CD4-positive, alpha-beta T cell treated with Interleukin-10 for 1 hour (primary cell): ENCODE data around the gene TMEM205.
A peak's percentile ranks its signal among the peaks of the same experiment; 100 is the strongest.
"Not testable (repeated sequence)": the region's sequence is repeated elsewhere in the genome, so short reads cannot be mapped to it uniquely, and the experiment has no call there.

Experiments used
- DNase-seq: peaks from one replicate; pipeline ENCODE4 v3.0.0-alpha.2; 2020

TMEM205 gene

DNA sequence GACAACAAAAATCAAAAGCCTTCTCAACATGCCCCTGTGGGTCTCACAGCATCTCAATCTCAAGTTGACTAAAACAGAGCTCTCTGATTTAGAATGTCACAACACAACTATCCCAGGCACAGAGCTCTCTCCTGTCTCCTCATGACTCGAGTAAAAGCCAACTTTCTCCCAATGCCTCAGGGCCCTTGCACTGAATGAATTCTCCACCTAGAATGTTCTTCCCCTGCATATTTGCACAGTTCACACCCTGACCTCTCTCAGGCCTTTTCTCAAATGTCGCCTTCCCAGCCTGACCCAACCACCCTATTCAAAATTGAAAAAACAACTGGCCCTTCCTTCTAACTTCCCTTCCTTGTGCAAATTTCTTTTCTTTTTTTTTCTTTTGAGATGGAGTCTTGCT lies 24.7 kb upstream of the TMEM205 start:
- DNase-seq: no peak

DNA sequence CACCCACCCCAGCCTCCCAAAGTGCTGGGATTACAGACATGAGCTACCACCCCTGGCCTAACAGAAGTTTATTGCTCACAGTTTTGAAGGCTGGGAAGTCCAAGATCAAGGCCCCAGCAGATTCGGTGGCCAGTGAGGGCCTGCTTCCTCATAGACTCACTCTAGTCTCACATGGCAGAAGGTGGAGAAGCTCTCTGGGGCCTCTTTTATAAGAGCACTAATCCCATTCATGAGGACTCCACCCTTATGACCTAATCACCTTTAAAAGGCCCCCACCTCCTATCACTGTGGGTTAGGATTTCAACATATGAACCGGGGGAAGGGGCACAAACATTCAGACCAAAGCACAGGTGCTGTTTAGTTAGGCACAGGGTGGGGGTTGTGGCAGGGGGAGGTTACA lies 21.5 kb upstream of the TMEM205 start:
- no peak for DNase-seq

DNA sequence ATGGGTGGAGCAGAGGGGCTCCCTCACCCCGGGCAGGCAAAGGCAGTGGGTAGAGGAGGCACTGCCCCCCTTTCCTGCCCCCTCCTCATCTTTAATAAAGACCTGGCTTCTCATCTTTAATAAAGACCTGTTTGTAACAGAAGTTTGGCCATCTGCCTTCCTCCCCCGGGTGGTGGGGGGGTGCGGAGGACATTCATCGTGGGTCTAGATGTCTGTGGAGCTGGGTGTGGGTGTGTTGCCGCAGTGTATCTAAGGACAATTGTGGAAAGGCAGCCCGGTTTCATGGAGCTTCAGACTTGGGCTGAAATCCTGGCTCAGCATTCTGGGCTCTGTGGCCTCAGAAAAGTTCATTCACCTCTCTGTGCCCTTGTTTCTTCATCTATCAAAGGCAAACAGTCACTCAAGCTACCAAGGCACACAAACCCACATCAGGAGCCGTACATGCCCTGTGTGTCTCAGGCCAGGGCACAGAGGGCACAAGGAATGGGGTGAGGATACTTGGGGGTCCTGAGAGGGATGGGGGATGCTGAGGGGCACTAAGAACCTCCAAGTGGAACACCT lies 19.6 kb upstream of the TMEM205 start:
- no peak for DNase-seq

DNA sequence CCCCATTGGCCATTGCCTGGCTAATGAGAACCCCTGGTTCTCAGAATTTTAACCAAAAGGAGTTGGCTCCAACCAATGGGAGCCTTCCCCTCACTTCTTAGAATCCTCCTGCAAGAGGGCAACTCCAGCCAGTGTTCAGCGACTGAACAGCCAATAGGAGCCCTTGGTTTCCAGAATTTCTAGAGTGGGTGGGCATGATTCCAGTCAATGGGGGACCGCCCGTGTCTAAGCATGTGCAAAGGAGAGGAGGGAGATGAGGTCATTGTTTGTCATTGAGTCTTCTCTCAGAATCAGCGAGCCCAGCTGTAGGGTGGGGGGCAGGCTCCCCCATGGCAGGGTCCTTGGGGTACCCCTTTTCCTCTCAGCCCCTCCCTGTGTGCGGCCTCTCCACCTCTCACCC lies 18.9 kb upstream of the TMEM205 start:
- DNase-seq: no peak

DNA sequence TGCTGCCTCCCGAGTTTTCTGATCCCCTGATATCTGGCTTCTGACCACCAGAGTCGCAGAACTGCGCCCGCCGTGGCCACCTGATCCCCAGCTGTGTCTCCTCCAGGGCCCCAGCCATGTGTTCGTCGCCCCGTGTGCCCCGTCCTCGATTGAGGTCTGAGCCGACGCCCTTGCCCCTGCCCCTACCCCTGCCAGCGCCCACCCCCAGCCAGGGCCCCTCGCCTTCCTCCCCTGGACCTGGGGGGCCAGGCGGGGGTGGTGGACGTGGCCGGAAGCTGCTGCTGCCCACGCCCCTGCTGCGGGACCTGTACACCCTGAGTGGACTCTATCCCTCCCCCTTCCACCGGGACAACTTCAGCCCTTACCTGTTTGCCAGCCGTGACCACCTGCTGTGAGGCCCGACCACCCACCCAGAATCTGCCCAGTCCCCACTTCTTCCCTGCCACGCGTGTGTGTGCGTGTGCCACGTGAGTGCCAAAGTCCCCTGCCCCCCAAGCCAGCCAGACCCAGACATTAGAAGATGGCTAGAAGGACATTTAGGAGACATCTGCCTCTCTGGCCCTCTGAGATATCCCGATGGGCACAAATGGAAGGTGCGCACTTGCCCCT lies 18.3 kb upstream of the TMEM205 start:
- DNase-seq: no peak

DNA sequence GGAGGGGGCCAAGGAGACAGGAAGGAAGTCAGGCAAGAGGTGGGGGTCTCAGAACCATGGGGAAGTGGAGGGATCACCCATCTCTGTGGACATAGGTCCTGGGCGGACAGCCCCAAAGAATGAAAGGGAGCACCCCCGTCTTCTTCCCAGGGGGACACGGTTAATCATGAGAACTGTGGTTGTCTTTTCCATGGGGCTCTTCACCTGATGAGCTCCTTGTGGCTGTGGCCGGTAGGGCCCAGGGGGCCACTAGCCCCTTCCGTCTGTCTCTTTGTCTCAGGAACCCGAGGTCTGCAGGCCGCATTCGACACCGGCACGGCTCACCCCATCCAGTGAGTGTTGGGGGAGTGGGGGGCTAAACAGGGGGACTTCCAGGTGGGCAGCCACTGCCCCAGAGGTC lies 17.8 kb upstream of the TMEM205 start:
- no peak for DNase-seq

DNA sequence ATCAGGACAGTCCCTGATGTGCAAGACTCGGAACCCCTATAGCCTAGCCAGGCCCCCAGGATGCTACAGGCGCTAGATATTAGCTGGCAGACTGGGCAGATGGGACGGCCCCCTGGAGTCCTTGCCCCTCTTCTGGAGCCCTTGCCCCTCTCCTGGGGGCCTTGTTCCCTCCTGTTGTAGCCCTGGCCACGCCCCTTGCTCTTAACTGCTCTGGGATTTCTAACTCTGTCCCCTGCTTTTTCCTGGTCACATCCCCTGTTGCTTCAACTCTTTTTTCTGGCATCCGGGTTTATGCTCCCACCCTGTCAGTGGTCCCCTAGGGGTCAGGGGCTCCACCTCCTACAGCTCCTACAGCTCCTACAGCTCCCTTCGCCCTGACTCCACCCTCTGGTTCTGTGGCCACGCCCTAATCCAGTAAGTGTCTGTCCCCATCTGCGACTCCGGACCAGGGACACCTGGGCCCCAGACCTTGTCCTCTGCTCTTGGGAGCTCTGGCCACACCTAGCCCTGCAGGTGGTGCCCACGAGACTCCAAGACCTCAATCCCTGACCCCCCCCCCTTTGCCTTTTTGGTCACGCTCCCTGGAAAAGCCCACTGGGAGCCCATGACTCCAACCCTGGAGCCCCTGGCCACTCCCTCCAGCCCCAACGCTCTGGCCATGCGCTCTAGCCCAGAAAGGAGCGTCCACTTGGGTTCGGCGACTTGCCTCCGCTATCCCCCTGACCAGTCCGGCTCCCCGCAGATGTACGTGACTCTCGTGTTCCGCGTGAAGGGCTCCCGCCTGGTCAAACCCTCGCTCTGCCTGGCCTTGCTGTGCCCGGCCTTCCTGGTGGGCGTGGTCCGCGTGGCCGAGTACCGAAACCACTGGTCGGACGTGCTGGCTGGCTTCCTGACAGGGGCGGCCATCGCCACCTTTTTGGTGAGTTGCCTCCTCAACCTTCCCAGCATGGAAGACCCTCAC lies 16.0 kb upstream of the TMEM205 start:
- DNase-seq: no peak

DNA sequence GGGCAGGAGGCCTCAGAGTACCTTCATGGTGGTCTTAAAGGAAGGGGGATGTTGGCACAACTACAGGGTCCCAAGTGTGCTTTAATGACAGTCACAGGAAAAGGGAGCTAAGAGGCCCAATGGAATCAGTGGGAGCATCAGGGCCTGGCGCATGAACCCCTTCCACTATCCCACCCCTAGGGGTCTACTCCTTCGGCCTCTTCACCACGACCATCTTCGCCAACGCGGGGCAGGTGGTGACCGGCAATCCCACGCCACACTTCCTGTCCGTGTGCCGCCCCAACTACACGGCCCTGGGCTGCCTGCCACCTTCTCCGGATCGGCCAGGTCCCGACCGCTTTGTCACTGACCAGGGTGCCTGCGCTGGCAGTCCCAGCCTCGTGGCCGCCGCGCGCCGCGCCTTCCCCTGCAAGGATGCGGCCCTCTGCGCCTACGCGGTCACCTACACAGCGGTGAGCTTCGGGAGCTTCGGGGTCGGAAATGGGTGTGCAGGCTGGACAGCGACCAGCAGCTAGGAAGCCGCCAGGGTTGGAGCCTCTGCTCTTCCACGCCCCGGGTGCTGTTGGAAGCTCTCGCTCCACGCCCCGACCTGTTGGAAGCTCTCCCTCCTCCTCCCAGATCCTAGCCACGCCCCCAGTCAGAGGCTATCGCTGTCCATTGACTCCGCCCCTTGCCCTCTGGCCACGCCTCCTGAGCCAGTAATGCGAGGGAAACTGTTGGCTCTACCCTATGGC lies 15.1 kb upstream of the TMEM205 start:
- no peak for DNase-seq

DNA sequence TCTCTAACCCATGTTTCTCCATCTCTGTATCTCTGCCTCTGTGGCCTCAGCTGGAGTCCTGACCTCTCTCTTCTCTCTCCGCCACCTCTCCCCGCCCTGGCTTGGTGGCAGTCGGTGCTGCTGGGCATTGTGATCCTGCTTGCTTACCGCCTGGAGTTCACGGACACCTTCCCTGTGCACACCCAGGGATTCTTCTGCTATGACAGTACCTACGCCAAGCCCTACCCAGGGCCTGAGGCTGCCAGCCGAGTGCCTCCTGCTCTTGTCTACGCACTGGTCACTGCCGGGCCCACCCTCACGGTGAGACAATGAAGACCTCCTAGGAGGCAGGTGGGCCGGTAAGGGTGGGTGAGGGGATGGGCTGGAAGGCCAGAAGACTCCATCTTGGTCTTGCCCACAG lies 13.4 kb upstream of the TMEM205 start:
- no peak for DNase-seq

DNA sequence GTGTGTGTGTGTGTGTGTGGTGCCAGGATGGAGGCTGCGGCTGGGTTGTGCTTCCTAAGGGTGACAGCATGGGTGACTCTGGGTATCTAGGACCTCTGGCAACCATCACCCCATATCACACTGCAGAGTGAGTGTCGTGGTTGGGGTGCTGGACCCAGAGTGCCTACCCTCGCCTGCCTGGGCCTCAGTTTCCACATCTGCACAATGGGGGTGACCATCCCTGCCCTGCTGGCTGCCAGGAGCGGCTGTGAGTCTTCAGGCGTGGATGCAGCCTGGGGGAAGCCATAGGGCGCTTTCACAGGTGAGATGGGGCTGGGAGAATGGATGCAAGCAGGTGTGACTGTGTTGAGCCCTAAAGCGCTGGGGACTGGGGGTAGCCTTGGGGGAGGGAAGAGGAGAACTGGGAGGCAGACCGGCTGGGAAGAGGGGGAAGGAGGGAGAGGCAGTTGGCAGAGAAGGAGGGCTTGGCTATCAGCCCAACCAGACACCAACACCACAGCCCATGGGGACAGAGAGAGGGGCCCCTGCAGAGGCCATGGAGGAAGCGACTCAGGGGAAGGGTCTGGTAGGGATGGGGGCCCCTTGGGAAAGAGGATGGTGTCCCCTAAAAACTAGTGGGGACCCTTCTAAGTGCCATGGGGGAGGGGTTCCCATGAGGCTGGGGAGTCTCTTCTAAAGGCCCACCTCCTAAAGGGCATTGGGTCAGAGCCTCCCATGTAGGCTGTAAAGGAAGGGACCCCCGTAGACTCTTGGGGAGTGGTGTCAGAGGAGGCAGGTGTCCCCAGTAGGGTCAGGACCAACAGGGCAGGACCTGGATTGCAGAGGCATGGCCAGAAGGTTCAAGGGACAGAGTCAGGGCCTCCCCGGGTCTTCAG lies 10.8 kb upstream of the TMEM205 start:
- DNase-seq: no peak

DNA sequence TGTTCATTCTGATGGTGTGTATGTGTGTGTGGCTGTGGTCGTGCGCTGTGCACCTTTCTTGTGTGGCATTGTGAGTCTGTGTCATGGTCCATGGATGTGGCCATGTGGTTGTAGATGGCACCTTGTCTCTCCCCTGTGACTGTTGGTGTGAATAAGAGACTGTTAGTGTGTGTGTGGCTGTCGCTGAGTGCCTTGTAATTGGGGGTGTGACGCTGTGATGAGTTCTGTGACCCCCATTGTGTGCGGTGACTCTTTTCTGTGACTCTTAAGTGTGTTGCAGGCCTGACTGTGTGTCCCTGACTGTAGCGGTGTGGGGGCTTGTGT lies 10.0 kb upstream of the TMEM205 start:
- no peak for DNase-seq

DNA sequence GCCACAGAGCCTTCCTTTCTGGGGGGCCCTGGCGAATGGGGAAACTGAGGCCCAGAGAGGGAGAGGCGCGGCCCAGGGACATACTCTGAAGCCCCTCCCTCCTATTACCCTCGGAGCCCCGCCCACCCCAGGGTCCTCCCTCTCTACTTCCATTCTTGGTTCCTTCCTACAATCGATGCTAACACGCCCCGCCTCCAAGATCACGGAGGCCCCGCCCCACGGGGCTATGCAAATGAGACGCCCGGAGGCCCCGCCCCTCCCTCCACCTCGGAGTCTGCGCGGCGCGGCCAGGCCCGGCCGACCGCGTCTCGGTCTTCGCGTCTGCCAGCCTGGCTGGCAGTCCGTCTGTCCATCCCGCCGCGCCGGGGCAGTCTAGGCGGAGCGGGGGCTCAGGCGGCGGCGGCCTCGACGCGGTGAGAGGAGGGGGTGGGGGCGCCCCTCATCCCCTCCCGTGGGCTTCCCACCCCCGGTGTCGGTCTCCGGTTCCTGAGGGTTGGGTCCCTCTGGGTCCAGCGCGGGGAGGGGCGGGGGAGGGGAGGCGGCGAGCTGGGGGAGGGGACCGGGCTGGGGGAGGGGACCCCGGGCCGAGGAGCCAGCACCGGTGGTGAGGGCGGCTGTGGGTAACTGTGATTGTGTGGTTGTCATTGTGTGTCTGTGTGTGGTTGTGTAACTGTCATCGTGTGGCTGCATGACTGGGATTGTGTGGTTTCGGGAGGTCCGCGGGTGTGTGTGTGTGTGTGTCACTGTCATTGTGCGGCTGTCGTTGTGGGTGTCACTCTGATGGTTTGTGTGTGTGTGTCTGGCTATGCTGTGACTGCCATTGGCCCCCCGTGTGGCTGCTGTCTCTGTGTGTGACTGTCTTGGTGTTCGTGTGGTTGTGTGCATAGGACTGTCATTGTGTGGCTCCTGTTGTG lies 9.3 kb upstream of the TMEM205 start, which contains the start of gene PLPPR2:
Gene PLPPR2 (plus strand): TSS at position 273 of the 914 bp plus-strand sequence. CDS start 2,242 bp downstream, outside the sequence.
- DNase-seq: peak; percentile 90

DNA sequence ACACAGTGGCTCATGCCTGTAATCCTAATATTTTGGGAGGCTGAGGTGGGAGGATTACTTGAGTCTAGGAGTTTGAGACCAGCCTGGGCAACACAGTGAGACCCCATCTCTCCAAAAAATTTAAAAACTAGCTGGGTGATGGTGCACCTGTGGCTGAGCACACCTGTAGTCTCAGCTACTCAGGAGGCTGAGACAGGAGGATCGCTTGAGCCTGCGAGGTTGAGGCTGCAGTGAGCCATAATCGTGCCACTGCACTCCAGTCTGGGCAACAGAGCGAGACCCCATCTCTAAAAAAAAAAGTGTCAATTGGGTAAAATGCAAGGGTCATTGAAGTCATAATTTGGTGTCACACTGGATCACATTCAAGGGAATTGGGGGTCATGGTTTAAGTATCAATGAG lies 8.0 kb upstream of the TMEM205 start:
- DNase-seq: not testable (repeated sequence)

DNA sequence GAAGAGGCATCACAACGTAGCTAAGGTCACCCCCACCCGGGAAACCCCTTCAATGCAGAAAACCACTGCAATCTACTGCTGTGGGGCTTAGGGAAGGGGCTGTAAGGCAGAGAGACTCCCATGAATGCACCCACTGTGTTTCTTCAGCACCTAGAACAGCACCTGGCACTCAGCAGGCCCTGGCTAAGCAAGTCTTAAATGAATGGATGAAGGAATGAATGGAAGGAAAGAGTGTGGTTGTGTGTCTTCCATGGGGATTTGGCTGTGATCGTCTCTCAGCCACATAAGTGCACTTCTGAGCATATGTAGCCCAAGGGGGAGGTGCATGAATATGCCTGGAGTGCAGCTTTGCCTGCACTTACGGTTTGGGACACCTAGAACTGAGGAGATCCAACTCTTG lies 3.1 kb upstream of the TMEM205 start:
- no peak for DNase-seq

DNA sequence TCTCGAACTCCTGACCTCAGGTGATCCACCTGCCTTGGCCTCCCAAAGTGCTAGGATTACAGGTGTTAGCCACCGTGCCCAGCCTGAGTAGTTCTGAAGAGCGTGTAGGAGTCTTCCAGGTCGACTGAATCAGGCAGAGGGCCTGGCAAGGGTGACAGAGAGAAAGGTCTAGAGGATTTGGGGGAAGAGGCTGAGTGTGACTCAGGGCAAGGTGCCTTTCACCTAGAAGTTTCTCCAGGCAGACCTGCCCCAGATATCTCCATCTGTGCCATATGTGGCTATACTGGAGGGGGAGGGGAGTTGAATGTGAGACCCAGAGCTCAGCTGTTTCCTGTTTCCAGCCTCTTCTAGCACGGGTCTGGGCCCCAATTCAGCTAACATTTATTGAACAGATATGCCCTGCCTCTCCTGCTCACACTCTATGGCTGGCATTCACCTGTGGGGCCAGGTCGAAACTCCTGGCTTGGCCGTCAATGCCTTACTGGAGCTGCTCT lies 1.5 kb upstream of the TMEM205 start:
- DNase-seq: no peak

DNA sequence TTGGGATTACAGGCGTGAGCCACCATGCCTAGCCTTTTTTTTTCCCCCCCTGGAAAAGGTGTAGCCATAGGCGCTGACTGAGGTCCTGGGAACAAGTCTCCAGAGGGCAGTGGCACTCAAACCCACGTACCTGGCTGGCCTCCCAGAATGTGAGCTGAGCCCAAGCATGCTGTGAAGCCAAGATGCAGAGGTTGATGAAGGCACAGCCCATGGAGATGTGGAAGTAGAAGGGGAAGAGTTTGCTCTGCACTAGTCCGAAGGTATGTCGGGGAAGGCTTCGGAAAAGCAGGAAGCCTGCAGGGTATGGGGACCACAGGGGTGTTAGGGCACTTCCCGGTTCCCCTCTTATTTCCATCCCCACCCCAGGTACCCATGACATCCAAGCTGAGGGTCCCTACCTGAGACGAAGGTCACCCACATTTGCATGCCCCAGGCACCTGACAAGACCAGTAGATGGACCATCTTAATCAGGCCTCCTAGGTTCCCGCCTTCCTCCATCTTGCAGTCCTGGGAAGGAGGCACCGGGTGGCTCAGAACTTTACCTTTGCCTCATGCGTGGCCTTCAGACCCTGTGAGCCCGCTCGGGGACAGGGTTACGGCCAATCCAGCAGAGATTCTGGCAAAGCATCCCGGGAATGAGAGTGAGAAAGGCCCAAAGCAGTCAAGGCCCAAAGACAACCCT lies 805 bp downstream of the TMEM205 start:
- DNase-seq: no peak

DNA sequence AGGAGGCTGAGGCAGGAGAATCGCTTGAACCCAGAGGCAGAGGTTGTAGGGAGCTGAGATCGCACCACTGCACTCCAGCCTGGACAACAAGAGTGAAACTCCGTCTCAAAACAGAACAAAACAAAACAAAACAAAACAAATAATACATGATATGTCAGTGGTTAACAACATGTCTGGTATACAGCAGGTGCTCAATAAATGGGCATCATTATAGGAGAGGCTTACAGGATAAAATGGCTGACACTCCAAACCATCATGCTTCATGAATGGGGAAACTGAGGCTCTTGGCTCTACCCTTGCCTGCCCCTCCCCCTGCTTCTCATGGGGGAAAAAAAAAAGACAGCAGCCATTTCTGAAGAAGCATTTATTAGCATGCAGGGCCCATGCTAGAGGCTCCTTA lies 3.6 kb downstream of the TMEM205 start:
- DNase-seq: no peak

DNA sequence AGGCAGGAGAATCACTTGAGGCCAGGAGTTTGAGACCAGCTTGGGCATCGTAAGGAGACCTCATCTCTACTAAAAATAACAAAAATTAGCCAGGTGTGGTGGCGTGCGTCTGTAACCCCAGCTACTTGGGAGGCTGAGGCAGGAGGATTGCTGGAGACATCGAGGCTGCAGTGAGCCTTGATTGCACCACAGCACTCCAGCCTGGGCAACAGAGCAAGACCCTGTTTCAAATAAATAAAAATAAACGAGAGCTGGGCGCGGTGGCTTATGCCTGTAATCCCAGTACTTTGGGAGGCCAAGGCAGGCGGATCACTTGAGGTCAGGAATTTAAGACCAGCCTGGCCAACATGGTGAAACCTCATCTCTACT lies 6.0 kb downstream of the TMEM205 start:
- not testable (repeated sequence) for DNase-seq

DNA sequence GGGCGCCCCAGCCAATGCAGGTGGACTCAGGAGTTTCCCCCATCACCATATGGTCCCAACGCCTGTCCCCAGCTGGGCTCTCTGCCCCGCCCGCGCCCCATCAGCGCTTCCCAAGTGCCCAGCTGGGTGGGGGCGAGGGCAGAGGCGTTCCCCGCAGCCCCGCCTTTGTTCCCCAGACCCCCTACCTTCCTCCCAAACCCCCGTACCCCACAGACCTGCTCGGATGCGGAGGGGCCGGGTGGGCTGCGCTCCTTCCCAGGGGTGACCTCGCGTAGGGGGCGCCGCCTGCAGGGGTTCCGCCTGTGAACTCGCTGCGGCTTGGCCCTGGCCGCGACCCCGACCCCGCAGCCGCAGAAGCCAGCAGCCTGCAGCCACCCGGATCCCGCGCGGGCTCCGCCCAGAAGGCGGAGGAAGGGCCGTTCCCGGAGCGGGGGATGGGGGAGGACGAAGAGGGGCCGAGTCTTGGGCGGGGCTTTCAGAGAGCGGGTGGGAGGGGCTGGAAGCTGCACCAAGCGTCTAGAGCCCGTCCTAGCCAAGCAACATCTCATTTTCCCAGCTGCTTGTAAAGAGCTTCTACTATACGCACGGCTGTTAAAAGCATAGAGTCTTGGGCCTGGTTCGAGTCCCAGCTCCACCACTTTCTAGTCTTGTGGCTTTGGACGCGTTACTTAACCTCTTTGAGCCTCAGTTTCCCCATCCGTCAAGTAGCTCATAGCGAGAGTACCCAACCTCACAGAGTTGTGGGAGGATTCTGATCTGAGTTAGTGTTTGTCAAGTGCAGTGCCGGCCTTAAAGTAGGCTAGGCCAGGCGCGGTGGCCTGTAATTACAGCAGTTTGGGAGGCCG lies 6.6 kb downstream of the TMEM205 start, which contains the start of gene RAB3D:
Gene RAB3D (minus strand): TSS at position 404 of the 845 bp plus-strand sequence. CDS start 2,258 bp downstream, outside the sequence.
- DNase-seq: peak; percentile 84
